Mucosa of descending colon (tissue), 3 donors: ENCODE data around the gene TIMM13. TPM values are rescaled to one million over a fixed set of nuclear protein-coding genes. Genes with fewer than 3 reads are reported as not detected.
"Not testable (repeated sequence)": the region's sequence is repeated elsewhere in the genome, so short reads cannot be mapped to it uniquely, and the experiment has no call there.

ENCODE experiments used
- ATAC-seq: fragments of 200-7000 bp; cut with Tn5 transposase; one replicate; pipeline ENCODE4 v1.9.1; 2020; ENCODE audit warnings: mild to moderate bottlenecking, moderate library complexity
- DNase-seq, 3 donors: peaks; one replicate each; pipeline ENCODE4 v3.0.0-alpha.2; 2020
- H3K36me3 ChIP-seq: fragments of 200-600 bp; one replicate; pipeline ENCODE4 v1.8.0; 2021; ENCODE audit warnings: low read depth, mild to moderate bottlenecking
- H3K4me1 ChIP-seq: fragments of 200-600 bp; one replicate; pipeline ENCODE4 v1.8.0; 2021; ENCODE audit warnings: low read depth, mild to moderate bottlenecking
- H3K4me3 ChIP-seq: fragments of 200-600 bp; one replicate; pipeline ENCODE4 v1.8.0; 2021; ENCODE audit warnings: mild to moderate bottlenecking
- H3K9me3 ChIP-seq: fragments of 200-600 bp; one replicate; pipeline ENCODE4 v1.8.0; 2021; ENCODE audit warnings: mild to moderate bottlenecking
- intact Hi-C, 2 donors: fragments of 100-400 bp; cut with DNase I in 1 of 2; cut with micrococcal nuclease in 1 of 2; formaldehyde crosslinking; loops; one replicate each; pipeline versions ENCODE4 v1.11.0 to v1.11.1; 2022; cut with DNase I, micrococcal nuclease
- total RNA-seq, 3 donors: library from RNA; stranded (reverse); fragmentation: NEBNext Ultra II Directional in 2 of 3; extraction: Animal tissue kit (Norgen Biotek cat#: 25700) in 2 of 3; gene quantifications; one replicate each; pipeline versions ENCODE4 v1.2.1 to v1.2.4, GENCODE V29; 2021 to 2023
- TF ChIP-seq, protein P1 (sequence below): fragments of 200-600 bp; IDR thresholded peaks from one replicate; pipeline ENCODE4 v1.8.0; 2022; ENCODE audit warnings: antibody characterized with exemption, mild to moderate bottlenecking
- donor health status: DM: no; HTN: no; CAD: no; lungs with moderate emphysema.
- donor health status: DM: no; HTN: no; CAD: no.
- donor health status: DM: no; HTN: yes; CAD: no.

The TIMM13 gene
- total RNA-seq, 3 donors from 2014 or later: 75.4 to 130 (median 104) TPM

DNA sequence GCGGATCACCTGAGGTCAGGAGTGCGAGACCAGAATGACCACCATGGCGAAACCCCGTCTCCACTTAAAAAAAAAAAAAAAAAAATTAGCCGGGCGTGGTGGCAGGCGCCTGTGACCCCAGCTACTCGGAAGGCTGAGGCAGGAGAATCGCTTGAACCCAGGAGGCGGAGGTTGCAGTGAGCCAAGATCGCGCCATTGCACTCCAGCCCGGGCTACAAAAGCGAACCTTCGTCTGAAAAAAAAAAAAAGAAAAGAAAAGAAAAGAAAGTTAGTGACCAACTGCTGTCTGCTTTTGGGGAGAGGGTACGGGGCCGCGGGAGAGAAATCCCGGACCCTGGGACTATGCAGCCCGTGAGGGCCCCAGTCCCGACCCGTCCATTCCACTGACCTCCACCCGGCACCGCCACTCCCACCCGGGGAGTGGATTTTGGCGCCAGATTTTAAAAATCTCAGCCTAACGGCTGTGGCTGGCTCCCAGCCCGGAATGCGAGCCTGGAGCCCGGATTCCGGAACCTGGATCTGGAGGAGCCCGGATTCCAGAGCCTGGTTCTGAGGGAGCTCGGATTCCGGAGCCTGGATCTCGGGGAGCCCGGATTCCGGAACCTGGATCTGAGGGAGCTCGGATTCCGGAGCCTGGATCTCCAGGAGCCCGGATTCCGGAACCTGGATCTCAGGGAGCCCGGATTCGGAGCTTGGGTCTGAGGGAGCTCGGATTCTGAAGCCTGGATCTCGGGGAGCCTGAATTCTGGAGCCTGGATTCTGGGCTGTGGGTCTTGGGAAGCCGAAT, 35.4 kb upstream of the TIMM13 start:
- ATAC-seq (peak; percentile 82), DNase-seq (peak; percentile 79 to 88 (median 83))
- H3K36me3 ChIP-seq: no peaks in the 10 kb centered on the region
- intact Hi-C loops: no loop called here
- TF ChIP-seq, protein P1, sequence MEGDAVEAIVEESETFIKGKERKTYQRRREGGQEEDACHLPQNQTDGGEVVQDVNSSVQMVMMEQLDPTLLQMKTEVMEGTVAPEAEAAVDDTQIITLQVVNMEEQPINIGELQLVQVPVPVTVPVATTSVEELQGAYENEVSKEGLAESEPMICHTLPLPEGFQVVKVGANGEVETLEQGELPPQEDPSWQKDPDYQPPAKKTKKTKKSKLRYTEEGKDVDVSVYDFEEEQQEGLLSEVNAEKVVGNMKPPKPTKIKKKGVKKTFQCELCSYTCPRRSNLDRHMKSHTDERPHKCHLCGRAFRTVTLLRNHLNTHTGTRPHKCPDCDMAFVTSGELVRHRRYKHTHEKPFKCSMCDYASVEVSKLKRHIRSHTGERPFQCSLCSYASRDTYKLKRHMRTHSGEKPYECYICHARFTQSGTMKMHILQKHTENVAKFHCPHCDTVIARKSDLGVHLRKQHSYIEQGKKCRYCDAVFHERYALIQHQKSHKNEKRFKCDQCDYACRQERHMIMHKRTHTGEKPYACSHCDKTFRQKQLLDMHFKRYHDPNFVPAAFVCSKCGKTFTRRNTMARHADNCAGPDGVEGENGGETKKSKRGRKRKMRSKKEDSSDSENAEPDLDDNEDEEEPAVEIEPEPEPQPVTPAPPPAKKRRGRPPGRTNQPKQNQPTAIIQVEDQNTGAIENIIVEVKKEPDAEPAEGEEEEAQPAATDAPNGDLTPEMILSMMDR: no peak
- peaks cover 19% of the 10 kb centered on the region for H3K4me1 ChIP-seq
- no peak overlapping the region for H3K4me3 ChIP-seq
- H3K9me3 ChIP-seq: no peaks in the 10 kb centered on the region

DNA sequence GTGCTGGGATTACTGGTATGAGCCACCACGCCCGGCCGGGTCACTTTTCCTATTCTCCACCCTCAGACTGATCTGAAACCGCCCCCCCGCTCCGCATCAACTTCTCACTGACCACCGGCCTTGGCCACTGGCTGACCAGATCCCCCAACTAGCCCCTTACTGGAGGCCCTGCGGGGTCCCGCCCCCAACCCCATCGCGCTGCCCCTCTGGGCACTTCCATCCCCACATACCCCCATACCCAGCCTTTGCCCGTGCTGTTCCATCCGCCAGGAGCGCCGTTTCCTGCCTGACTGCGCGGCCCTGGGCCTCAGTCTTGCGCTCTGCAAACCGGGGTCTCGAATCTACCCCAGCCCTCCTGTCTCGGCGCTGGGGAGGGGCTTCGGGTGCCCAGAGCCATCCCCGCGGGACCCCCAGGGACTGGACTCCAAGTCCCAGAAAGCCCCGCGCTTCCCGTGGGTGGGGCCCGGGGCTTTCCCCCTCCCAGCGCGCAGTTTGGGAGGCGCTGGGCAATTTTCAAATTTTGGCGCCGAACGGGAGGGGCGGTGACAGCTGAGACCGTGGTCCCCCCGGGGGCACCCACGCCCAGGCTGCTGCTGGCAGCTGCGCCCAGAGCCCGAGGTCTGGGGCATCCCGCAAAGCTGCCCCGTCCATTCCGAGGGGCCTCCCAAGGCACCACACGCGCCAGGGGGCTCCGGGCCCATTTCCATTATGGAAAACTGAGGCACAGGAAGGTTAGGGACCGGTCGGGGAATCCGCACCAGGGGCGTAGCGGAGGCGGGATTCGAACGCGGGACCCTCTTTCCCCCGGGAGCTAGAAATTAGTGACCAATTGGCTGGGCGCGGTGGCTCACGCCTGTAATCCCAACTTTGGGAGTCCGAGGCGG, 34.6 kb upstream of the TIMM13 start:
- Histone ChIP-seq H3K4me1 (peaks cover 22% of the 10 kb centered on the region), H3K36me3 (no peaks in the 10 kb centered on the region), H3K4me3 (no peak overlapping the region), H3K9me3 (no peaks in the 10 kb centered on the region)
- intact Hi-C loops: no loop called here
- peak; percentile 71 for ATAC-seq
- TF ChIP-seq, protein P1: no peak
- DNase-seq: peak; percentile 59 to 76 (median 73)

GRCh38 chr19:2460245-2460644, 32.9 kb upstream of the TIMM13 start:
- H3K9me3 ChIP-seq: no peaks in the 10 kb centered on the region
- TF ChIP-seq, protein P1: no peak
- no peak overlapping the region for H3K4me3 ChIP-seq
- peaks cover 30% of the 10 kb centered on the region for H3K4me1 ChIP-seq
- no peak for DNase-seq
- no peaks in the 10 kb centered on the region for H3K36me3 ChIP-seq
- no peak for ATAC-seq
- intact Hi-C loops: no loop called here

DNA sequence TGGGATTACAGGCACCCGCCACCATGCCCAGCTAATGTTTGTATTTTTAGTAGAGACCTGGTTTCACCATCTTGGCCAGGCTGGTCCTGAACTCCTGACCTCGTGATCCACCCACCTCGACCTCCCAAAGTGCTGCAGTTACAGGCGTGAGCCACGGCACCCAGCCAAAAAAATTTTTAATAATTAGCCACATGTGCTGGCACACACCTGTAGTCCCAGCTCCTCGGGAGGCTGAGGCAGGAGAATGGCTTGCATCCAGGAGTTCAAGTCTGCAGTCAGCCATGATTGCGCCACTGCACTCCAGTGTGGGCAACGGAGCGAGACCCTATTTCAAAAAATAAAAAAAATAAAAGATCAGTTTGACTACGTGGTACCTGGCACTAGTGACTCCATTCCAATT, 31.4 kb upstream of the TIMM13 start:
- DNase-seq, H3K4me3 ChIP-seq, ATAC-seq, H3K36me3 ChIP-seq, H3K9me3 ChIP-seq, intact Hi-C loops: not testable (repeated sequence)
- H3K4me1 ChIP-seq: peaks cover 30% of the 10 kb centered on the region

GRCh38 chr19:2458054-2458453, 30.7 kb upstream of the TIMM13 start:
- Histone ChIP-seq H3K36me3 (no peaks in the 10 kb centered on the region), H3K4me3 (no peak overlapping the region), H3K9me3 (no peaks in the 10 kb centered on the region), H3K4me1 (peaks cover 30% of the 10 kb centered on the region)
- TF ChIP-seq, protein P1: no peak
- no peak for ATAC-seq
- intact Hi-C loops: no loop called here
- DNase-seq: no peak
